Motor neuron (in vitro differentiated cells): ENCODE measurements around the gene PMEPA1. TPM values are rescaled to one million over a fixed set of nuclear protein-coding genes. Genes with fewer than 3 reads are reported as not detected.
A peak's percentile ranks its signal among the peaks of the same experiment; 100 is the strongest.

ENCODE experiments used
- ATAC-seq, 8 experiments: fragments of 200-7000 bp; cut with Tn5 transposase; replicated peaks in 6 of 8; 2 replicates each; pipeline ENCODE4 v1.8.0; 2021; ENCODE audit warnings: mild to moderate bottlenecking in 8 of 8, moderate library complexity in 8 of 8
- H3K27ac ChIP-seq, 2 donors: fragments of 250-450 bp; sonication (Bioruptor Pico); 2 replicates each; pipeline ENCODE4 v1.9.0; 2021; ENCODE audit warnings: antibody characterized with exemption in 2 of 2, mild to moderate bottlenecking in 2 of 2, moderate library complexity in 1 of 2
- H3K4me1 ChIP-seq, 2 donors: fragments of 250-450 bp; sonication (Bioruptor Pico); replicated peaks in 1 of 2; 2 replicates each; pipeline ENCODE4 v1.6.1; 2021; ENCODE audit warnings: antibody characterized with exemption in 2 of 2, mild to moderate bottlenecking in 2 of 2, moderate library complexity in 1 of 2
- H3K4me3 ChIP-seq, 5 donors: fragments of 250-450 bp; sonication (Bioruptor Pico); 2 replicates each; pipeline ENCODE4 v1.9.0; 2021; ENCODE audit warnings: antibody characterized with exemption in 5 of 5, mild to moderate bottlenecking in 5 of 5, moderate library complexity in 4 of 5
- WGBS, 10 experiments: fragments of 450-650 bp; shearing (Covaris generic); methylation state at CpG; one replicate each; pipeline ENCODE4 v1.0.0; 2022; 5-methylcytosine and 5-hydroxymethylcytosine counted together
- in situ Hi-C, 9 experiments: fragments of 400-800 bp; cut with MboI; loops; one replicate each; pipeline ENCODE4 v1.15.0; 2021; ENCODE audit warnings: low sequenced_read_pairs in 9 of 9, low pct_unique_long_range_greater_than_20kb in 2 of 9; ENCODE audit not compliant: unreplicated experiment in 9 of 9
- total RNA-seq, 8 experiments: library from RNA; unstranded; fragments of 300-600 nt; gene quantifications; 2 replicates each; pipeline versions ENCODE4 v1.2.3 to v1.2.4, GENCODE V29; 2022

Gene PMEPA1
- total RNA-seq, 8 experiments from 2014 or later, result 0.61 to 26.2 (median 2.8) TPM

DNA sequence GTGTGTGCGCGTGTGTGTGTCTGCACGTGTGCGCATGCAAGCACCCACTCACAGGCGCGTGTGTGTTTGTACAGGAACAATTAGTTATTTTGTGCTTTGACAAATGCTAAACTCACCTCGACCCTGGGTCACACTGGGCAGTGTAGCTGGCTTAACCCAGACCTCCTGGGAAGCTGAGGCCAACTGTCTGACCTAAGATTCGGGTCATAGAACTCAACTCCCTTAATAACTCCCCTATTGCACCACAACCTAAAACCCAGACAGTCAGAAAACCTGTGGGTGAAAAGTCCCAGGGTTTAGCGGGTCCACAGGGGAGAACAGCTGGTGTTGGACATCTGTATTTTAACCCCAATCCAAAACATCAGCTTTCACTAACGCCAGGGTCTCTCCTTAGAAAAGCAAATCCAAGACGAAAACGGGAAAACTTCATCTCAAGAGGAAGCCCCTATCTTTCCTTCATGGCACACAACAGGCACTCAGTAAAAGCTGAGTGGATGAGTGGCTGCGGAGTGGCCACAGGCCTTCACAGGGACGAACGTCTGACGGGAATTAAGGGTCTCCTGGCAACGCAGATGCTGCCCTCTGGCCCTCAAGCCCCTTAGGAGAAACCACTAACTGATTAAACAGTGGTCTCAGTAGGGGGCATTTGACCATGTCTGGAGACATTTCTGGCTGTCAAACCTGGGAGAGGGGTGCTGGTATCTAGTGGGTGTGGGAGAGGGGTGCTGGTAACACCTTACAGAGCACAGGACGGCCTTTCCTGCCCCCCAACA is 4.5 kb downstream of the PMEPA1 start:
- H3K4me3 ChIP-seq, result no peak overlapping the region
- no peak for ATAC-seq
- in situ Hi-C loops, result no loop called here
- H3K27ac ChIP-seq, result no peak overlapping the region
- WGBS, 10 experiments, result 50 to 96% (median 80%) methylated on average over 1 to 16 of the region's 18 CpGs; no CpG with 5 or more reads in 1 of the 10 experiments
- peaks cover 11 to 34% of the 10 kb centered on the region in 2 donors for H3K4me1 ChIP-seq

GRCh38 chr20:57704245-57704644 is 5.6 kb downstream of the PMEPA1 start:
- no peak for ATAC-seq
- Histone ChIP-seq H3K4me3 (no peak overlapping the region), H3K27ac (no peak overlapping the region), H3K4me1 (peaks cover 11 to 34% of the 10 kb centered on the region in 2 donors)
- 73 to 100% (median 94%) methylated on average over 1 to 13 of the region's 14 CpGs; no CpG with 5 or more reads in 5 of the 10 experiments for WGBS, 10 experiments
- in situ Hi-C loops, result no loop called here

- in situ Hi-C loops, result no loop called here
- WGBS, 10 experiments, result 0 to 97% (median 56%) methylated on average over 1 to 6 of the region's 6 CpGs; no CpG with 5 or more reads in 6 of the 10 experiments
- no peak for ATAC-seq
- Histone ChIP-seq H3K27ac (no peak overlapping the region), H3K4me3 (no peak overlapping the region), H3K4me1 (peaks cover 15 to 39% of the 10 kb centered on the region in 2 donors)
Measured at GRCh38 chr20:57703013-57703412, 6.8 kb downstream of the PMEPA1 start.

- peaks cover 15 to 34% of the 10 kb centered on the region in 2 donors for H3K4me1 ChIP-seq
Measured at GRCh38 chr20:57702521-57702920, 7.3 kb downstream of the PMEPA1 start.

DNA sequence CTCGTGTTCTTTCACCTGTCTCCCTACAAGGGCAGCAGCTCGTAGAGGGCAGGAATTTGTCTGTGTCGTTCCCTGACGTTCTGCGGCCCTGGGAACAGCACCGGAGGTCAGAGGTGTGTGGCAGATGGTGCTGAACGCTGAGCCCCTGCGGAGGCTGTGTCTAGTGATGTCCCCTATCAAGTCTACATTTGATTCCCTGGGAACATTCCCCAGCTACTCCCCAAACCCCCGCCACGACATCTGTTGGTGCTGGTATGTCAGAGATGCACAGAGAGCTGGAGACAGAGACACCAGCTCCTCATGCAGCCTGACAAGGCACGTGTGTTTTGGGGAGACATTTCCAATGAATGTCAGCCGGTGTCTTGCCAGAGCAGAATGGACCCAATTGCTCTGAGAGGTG is 7.7 kb downstream of the PMEPA1 start:
- Histone ChIP-seq H3K27ac (no peak overlapping the region), H3K4me1 (peaks cover 13 to 30% of the 10 kb centered on the region in 2 donors), H3K4me3 (no peak overlapping the region)
- in situ Hi-C loops, result no loop called here
- WGBS, 10 experiments, result 67 to 90% (median 78%) methylated on average over 1 to 5 of the region's 12 CpGs; no CpG with 5 or more reads in 6 of the 10 experiments
- no peak for ATAC-seq

More at GRCh38 chr20:57702521-57702920, 7.3 kb downstream of the PMEPA1 start:
- in situ Hi-C loops, result no loop called here
- ATAC-seq, result no peak
- WGBS, 10 experiments, result 66 to 100% (median 80%) methylated on average over 1 to 5 of the region's 6 CpGs; no CpG with 5 or more reads in 1 of the 10 experiments
- no peak overlapping the region for H3K27ac ChIP-seq
- no peak overlapping the region for H3K4me3 ChIP-seq

DNA sequence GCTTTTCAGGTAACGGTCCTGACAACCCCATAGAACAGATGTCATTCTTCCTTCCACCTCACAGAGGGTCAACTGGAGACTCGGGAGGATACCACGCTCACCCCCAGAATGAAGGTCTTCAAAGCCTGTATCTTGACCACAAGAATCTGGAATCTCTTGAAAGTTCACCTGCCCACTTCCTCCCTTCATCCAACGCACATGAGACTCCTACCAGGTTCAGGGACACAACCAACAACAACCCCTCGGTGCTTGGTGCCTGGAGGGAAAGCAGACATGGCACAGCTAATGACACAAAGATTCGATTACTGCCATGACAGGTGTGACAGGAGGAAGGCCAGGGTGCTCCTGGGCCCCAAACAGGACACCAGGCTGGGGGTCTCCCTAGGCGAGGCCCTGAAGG is 8.2 kb downstream of the PMEPA1 start:
- 75 to 94% (median 82%) methylated on average over 1 to 6 of the region's 7 CpGs; no CpG with 5 or more reads in 4 of the 10 experiments for WGBS, 10 experiments
- Histone ChIP-seq H3K4me1 (peaks cover 13 to 27% of the 10 kb centered on the region in 2 donors), H3K4me3 (no peak overlapping the region), H3K27ac (no peak overlapping the region)
- no peak for ATAC-seq
- in situ Hi-C loops, result no loop called here

GRCh38 chr20:57701090-57701489 is 8.7 kb downstream of the PMEPA1 start:
- 43 to 100% (median 69%) methylated on average over 1 to 5 of the region's 6 CpGs; no CpG with 5 or more reads in 3 of the 10 experiments for WGBS, 10 experiments
- in situ Hi-C loops, result no loop called here
- no peak overlapping the region for H3K4me3 ChIP-seq
- H3K27ac ChIP-seq, result no peak overlapping the region
- peaks cover 13 to 27% of the 10 kb centered on the region in 2 donors for H3K4me1 ChIP-seq
- ATAC-seq, result no peak

DNA sequence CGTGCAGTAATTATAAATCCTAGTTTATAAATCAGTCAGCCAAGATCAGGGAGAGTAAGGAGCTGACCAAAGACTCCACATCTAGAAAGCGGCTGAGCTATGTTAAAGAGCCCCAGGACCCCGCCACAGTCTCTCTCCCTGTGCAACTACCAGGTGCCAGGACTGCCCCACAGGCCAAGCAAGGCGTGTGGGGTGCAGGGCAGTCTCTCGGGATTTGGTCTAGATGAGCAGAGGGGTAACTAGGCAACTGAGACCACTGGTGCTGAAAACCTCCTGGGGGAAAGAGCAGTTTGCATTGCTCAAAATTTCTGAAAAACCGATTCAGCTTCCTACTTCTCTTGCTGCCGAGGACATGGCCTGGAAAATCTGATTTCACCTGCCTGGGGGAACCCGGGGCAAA is 10.4 kb downstream of the PMEPA1 start:
- in situ Hi-C loops, result no loop called here
- 0 to 100% (median 64%) methylated on average over 1 to 4 of the region's 8 CpGs; no CpG with 5 or more reads in 3 of the 10 experiments for WGBS, 10 experiments
- Histone ChIP-seq H3K27ac (no peak overlapping the region), H3K4me3 (no peak overlapping the region), H3K4me1 (peaks cover 13 to 19% of the 10 kb centered on the region in 2 donors)
- ATAC-seq, result no peak

DNA sequence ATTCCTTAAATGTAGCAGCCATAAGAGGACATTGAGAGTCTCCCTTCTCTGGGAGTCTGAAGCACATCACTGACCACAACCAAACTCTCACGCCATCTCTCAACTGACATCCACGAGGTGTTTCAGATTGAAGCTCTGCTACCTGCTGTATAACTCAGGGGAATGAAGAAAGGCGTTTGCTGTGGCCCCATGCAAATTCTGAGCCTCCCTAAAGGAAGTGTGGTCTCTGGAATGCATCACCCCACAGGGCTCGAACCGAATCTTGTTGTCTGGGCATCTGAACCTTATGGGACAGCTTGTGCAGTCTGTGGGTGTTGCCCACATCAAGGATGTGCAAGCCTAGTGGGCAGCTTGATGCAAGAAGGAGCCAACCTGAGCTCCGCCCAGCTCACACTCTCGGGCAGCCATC is 10.9 kb downstream of the PMEPA1 start:
- Histone ChIP-seq H3K4me3 (no peak overlapping the region), H3K4me1 (peaks cover 13 to 21% of the 10 kb centered on the region in 2 donors), H3K27ac (no peak overlapping the region)
- no peak for ATAC-seq
- WGBS, 10 experiments, result 25 to 70% (median 59%) methylated on average over 1 to 5 of the region's 7 CpGs; no CpG with 5 or more reads in 5 of the 10 experiments
- in situ Hi-C loops, result no loop called here

GRCh38 chr20:57698116-57698866 is 11.5 kb downstream of the PMEPA1 start:
- 4 to 74% (median 61%) methylated on average over 2 to 16 of the region's 17 CpGs; no CpG with 5 or more reads in 2 of the 10 experiments for WGBS, 10 experiments
- Histone ChIP-seq H3K4me1 (peaks cover 13 to 24% of the 10 kb centered on the region in 2 donors), H3K4me3 (no peak overlapping the region), H3K27ac (no peak overlapping the region)
- in situ Hi-C loops, result no loop called here
- ATAC-seq, result peak in 7 of 8 experiments; percentile 89 to 99 (median 95)

- Histone ChIP-seq H3K4me3 (no peak overlapping the region), H3K4me1 (peaks cover 13 to 24% of the 10 kb centered on the region in 2 donors), H3K27ac (no peak overlapping the region)
- no peak for ATAC-seq
- 14 to 80% (median 54%) methylated on average over 1 to 6 of the region's 7 CpGs; no CpG with 5 or more reads in 3 of the 10 experiments for WGBS, 10 experiments
- in situ Hi-C loops, result no loop called here
Measured at GRCh38 chr20:57697543-57697942, 12.3 kb downstream of the PMEPA1 start.

GRCh38 chr20:57696401-57696961 is 13.3 kb downstream of the PMEPA1 start:
- 87 to 100% (median 93%) methylated on average over 3 to 8 of the region's 12 CpGs; no CpG with 5 or more reads in 2 of the 10 experiments for WGBS, 10 experiments
- no peak overlapping the region for H3K27ac ChIP-seq
- ATAC-seq, result no peak
- H3K4me1 ChIP-seq, result peaks cover 13 to 24% of the 10 kb centered on the region in 2 donors
- no peak overlapping the region for H3K4me3 ChIP-seq
- in situ Hi-C loops, result no loop called here

DNA sequence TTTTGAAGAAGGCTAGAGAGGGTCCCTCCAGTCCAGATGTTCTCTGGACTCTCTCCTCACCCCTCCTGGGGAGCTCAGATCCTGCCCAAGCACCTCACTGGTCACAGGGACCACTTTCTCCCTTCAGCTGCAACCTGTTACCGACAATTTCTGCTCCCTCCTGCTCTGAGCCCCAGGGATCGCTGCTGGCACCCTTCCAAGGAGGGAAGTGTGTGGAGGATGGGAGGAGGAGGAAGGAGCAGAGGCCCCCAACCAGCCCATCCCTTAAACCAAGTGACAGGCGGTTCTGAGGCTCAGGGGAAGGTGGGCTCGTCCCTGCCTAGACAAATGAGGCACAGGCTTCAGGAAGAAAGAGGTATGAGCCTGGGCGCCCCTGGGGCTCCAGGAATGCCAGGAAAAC is 13.9 kb downstream of the PMEPA1 start:
- H3K4me1 ChIP-seq, result peaks cover 13 to 24% of the 10 kb centered on the region in 2 donors
- WGBS, 10 experiments, result 33 to 58% (median 57%) methylated on average over 2 to 4 of the region's 5 CpGs; no CpG with 5 or more reads in 6 of the 10 experiments
- in situ Hi-C loops, result no loop called here
- no peak for ATAC-seq
- no peak overlapping the region for H3K4me3 ChIP-seq
- no peak overlapping the region for H3K27ac ChIP-seq
